ENCODE data around the gene EXOSC1. TPM values are rescaled to one million over a fixed set of nuclear protein-coding genes. Genes with fewer than 3 reads are reported as not detected.
"Not testable (repeated sequence)": the region's sequence is repeated elsewhere in the genome, so short reads cannot be mapped to it uniquely, and the experiment has no call there.

EXOSC1 gene
- total RNA-seq, 1 experiment from 2014 or later = 27.0 TPM

GRCh38 chr10:97408496-97408992, 37.3 kb downstream of the EXOSC1 start:
- ChIA-PET POLR2A (ENCODE audit: unreplicated experiment) (no interaction called here), CTCF (interaction anchor here (0.5 to 1.0 kb wide), 2 partner anchors 8 to 12 kb away, joined by 3 to 11 read pairs; no protein-coding TSS in a partner anchor)
- Histone ChIP-seq H3F3A (ENCODE audit: insufficient read depth, low read depth) (peaks cover 29% of the 10 kb centered on the region), H3K36me3 (ENCODE audit: low read depth) (no peaks in the 10 kb centered on the region), H3K79me2 (ENCODE audit: low read depth) (no peaks in the 10 kb centered on the region), H2AFZ (no peak overlapping the region), H3K4me2 (peak overlapping the region; percentile 37), H3K9me2 (ENCODE audit: insufficient read depth) (no peaks in the 10 kb centered on the region), H3K4me3 (no peak overlapping the region), H3K27ac (peak overlapping the region; percentile 41; the same call in 1 of the 2 replicates), H3K4me1 (replicated peaks; ENCODE audit: insufficient read depth) (peaks cover 17% of the 10 kb centered on the region), H3K9me3 (ENCODE audit: insufficient read depth, low read depth) (no peaks in the 10 kb centered on the region), H3K27me3 (ENCODE audit: insufficient read depth, low read depth) (no peaks in the 10 kb centered on the region), H4K20me1 (ENCODE audit: insufficient read depth) (no peaks in the 10 kb centered on the region)
- BruUV-seq (replicated peaks) = no TSS peak
- intact Hi-C loops (cut with micrococcal nuclease; ENCODE audit: unreplicated experiment) = loop anchor here (5.0 to 10.0 kb wide), 2 partner anchors 39 to 306 kb away; partner anchors contain the start of genes EXOSC1, MARVELD1 and ZDHHC16
- DNase-seq = peak; percentile 55 to 81
- TF ChIP-seq EZH2 (IDR thresholded peaks at IDR 0.05; ENCODE audit: low read depth) (no peak), CTCF (conservative IDR thresholded peaks at IDR 0.05) (no peak)

DNA sequence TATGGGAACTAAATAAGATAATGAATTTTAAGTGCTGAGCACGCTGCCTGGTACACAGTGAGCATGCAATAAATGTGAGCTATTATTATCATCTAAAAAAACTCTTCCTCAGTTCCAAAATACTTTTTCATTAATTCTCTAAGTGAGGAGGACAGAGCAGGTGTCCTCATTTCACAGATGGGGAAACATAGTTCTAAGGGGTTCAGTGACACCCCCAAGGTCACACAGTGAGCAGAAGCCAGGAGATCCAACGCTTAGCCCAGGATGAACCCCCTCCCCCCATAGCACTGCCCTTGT, 37.9 kb downstream of the EXOSC1 start:
- no peaks in the 10 kb centered on the region for H3K9me3 ChIP-seq (ENCODE audit: insufficient read depth, low read depth)
- no peaks in the 10 kb centered on the region for H4K20me1 ChIP-seq (ENCODE audit: insufficient read depth)
- H3K79me2 ChIP-seq (ENCODE audit: low read depth) = no peaks in the 10 kb centered on the region
- H2AFZ ChIP-seq = no peak overlapping the region
- CTCF ChIA-PET = no interaction called here
- peak overlapping the region; percentile 41 for H3K27ac ChIP-seq
- H3K9me2 ChIP-seq (ENCODE audit: insufficient read depth) = no peaks in the 10 kb centered on the region
- POLR2A ChIA-PET (ENCODE audit: unreplicated experiment) = no interaction called here
- H3K27me3 ChIP-seq (ENCODE audit: insufficient read depth, low read depth) = no peaks in the 10 kb centered on the region
- H3K4me2 ChIP-seq = peak overlapping the region; percentile 37
- peaks cover 29% of the 10 kb centered on the region for H3F3A ChIP-seq (ENCODE audit: insufficient read depth, low read depth)
- no peak for DNase-seq
- no TSS peak for BruUV-seq (replicated peaks)
- intact Hi-C loops (cut with micrococcal nuclease; ENCODE audit: unreplicated experiment) = loop anchor here (1.0 to 10.0 kb wide), 3 partner anchors 39 to 307 kb away; partner anchors contain the start of genes EXOSC1, MARVELD1 and ZDHHC16
- H3K4me1 ChIP-seq (replicated peaks; ENCODE audit: insufficient read depth) = peaks cover 17% of the 10 kb centered on the region
- TF ChIP-seq EZH2 (IDR thresholded peaks at IDR 0.05; ENCODE audit: low read depth) = no peak
- TF ChIP-seq CTCF (conservative IDR thresholded peaks at IDR 0.05) = no peak
- H3K4me3 ChIP-seq = no peak overlapping the region
- H3K36me3 ChIP-seq (ENCODE audit: low read depth) = no peaks in the 10 kb centered on the region

GRCh38 chr10:97407211-97407951, 38.4 kb downstream of the EXOSC1 start:
- no peaks in the 10 kb centered on the region for H3K27me3 ChIP-seq (ENCODE audit: insufficient read depth, low read depth)
- H2AFZ ChIP-seq = no peak overlapping the region
- H3K27ac ChIP-seq = no peak overlapping the region
- H3K4me3 ChIP-seq = no peak overlapping the region
- H4K20me1 ChIP-seq (ENCODE audit: insufficient read depth) = no peaks in the 10 kb centered on the region
- peaks cover 17% of the 10 kb centered on the region for H3K4me1 ChIP-seq (replicated peaks; ENCODE audit: insufficient read depth)
- TF ChIP-seq EZH2 (IDR thresholded peaks at IDR 0.05; ENCODE audit: low read depth) (no peak), CTCF (conservative IDR thresholded peaks at IDR 0.05) (peak; percentile 67)
- no TSS peak for BruUV-seq (replicated peaks)
- H3F3A ChIP-seq (ENCODE audit: insufficient read depth, low read depth) = peaks cover 26% of the 10 kb centered on the region
- CTCF ChIA-PET = no interaction called here
- POLR2A ChIA-PET (ENCODE audit: unreplicated experiment) = no interaction called here
- no peaks in the 10 kb centered on the region for H3K9me3 ChIP-seq (ENCODE audit: insufficient read depth, low read depth)
- H3K9me2 ChIP-seq (ENCODE audit: insufficient read depth) = no peaks in the 10 kb centered on the region
- no peak overlapping the region for H3K4me2 ChIP-seq
- H3K79me2 ChIP-seq (ENCODE audit: low read depth) = no peaks in the 10 kb centered on the region
- intact Hi-C loops (cut with micrococcal nuclease; ENCODE audit: unreplicated experiment) = loop anchor here (1.0 to 10.0 kb wide), 3 partner anchors 40 to 307 kb away; partner anchors contain the start of genes EXOSC1, MARVELD1 and ZDHHC16
- H3K36me3 ChIP-seq (ENCODE audit: low read depth) = no peaks in the 10 kb centered on the region
- DNase-seq = peak; percentile 34 to 48

DNA sequence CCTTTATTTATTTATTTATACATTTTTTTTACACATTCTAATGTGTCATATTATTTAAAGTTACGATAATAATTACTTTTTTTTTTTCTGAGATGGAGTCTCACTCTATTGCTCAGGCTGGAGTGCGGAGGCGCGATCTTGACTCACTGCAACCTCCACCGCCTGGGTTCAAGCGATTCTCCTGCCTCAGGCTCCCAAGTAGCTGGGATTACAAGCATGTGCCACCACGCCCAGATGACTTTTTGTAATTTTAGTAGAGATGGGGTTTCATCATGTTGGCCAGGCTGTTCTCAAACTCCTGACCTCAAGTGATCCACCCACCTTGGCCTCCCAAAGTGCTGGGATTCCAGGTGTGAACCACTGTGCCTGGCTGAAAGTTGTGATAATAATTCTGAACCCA, 39.3 kb downstream of the EXOSC1 start:
- POLR2A ChIA-PET (ENCODE audit: unreplicated experiment); CTCF ChIA-PET; H3K79me2 ChIP-seq (ENCODE audit: low read depth); H2AFZ ChIP-seq; H4K20me1 ChIP-seq (ENCODE audit: insufficient read depth); BruUV-seq (replicated peaks); H3K9me2 ChIP-seq (ENCODE audit: insufficient read depth); H3K9me3 ChIP-seq (ENCODE audit: insufficient read depth, low read depth); H3K36me3 ChIP-seq (ENCODE audit: low read depth); H3K27me3 ChIP-seq (ENCODE audit: insufficient read depth, low read depth); H3K4me3 ChIP-seq; H3K4me2 ChIP-seq; H3K27ac ChIP-seq; DNase-seq: not testable (repeated sequence)
- Histone ChIP-seq H3F3A (ENCODE audit: insufficient read depth, low read depth) (peaks cover 25% of the 10 kb centered on the region), H3K4me1 (replicated peaks; ENCODE audit: insufficient read depth) (peaks cover 17% of the 10 kb centered on the region)
- intact Hi-C loops (cut with micrococcal nuclease; ENCODE audit: unreplicated experiment) = loop anchor here (5.0 to 10.0 kb wide), 2 partner anchors 41 to 308 kb away; partner anchors contain the start of genes EXOSC1, MARVELD1 and ZDHHC16

All from PC-9 (cell line).